ENCODE data around the gene TCF23.

GRCh38 chr2:27145682-27146081, 3.1 kb upstream of the TCF23 start:
- TF ChIP-seq CTCF (IDR thresholded peaks at IDR 0.05; ENCODE audit: low read depth, low read length, missing input control), result no peak
- TF ChIP-seq SP1 (IDR thresholded peaks at IDR 0.05), result no peak
- TF ChIP-seq RAD21 (IDR thresholded peaks at IDR 0.05), result no peak
- no peak for TF ChIP-seq ZBTB33 (IDR thresholded peaks at IDR 0.05)
- no peak for TF ChIP-seq ATF3 (IDR thresholded peaks at IDR 0.05)
- no peak for TF ChIP-seq YY1 (IDR thresholded peaks at IDR 0.05)
- TF ChIP-seq TAF1 (conservative IDR thresholded peaks at IDR 0.05), result no peak
- TF ChIP-seq REST (IDR thresholded peaks at IDR 0.05), result no peak
- no peak for TF ChIP-seq MAX (IDR thresholded peaks at IDR 0.05)

Measured in liver (tissue), 3 donors.